Endothelial cell (in vitro differentiated cells): Measurements from ENCODE around the gene ANXA1. TPM values are rescaled to one million over a fixed set of nuclear protein-coding genes. Genes with fewer than 3 reads are reported as not detected.

Experiments
- DNase-seq: peaks from one replicate; pipeline ENCODE4 v3.0.0; 2021; ENCODE audit warnings: low spot score
- H3K27ac Mint-ChIP-seq: one replicate; pipeline ENCODE4 v1.8.0; 2021; ENCODE audit warnings: mixed read lengths, inconsistent platforms; ENCODE audit not compliant: unreplicated experiment
- H3K27me3 Mint-ChIP-seq: one replicate; pipeline ENCODE4 v1.8.0; 2021; ENCODE audit warnings: mild to moderate bottlenecking, moderate library complexity, mixed read lengths, inconsistent platforms; ENCODE audit not compliant: unreplicated experiment
- H3K36me3 Mint-ChIP-seq: one replicate; pipeline ENCODE4 v1.8.0; 2021; ENCODE audit warnings: mild to moderate bottlenecking, low read depth, mixed read lengths, inconsistent platforms; ENCODE audit not compliant: unreplicated experiment
- H3K4me1 Mint-ChIP-seq: one replicate; pipeline ENCODE4 v1.8.0; 2021; ENCODE audit warnings: mild to moderate bottlenecking, mixed read lengths, inconsistent platforms; ENCODE audit not compliant: unreplicated experiment
- H3K4me3 Mint-ChIP-seq: one replicate; pipeline ENCODE4 v1.8.0; 2021; ENCODE audit warnings: mild to moderate bottlenecking, mixed read lengths, inconsistent platforms; ENCODE audit not compliant: unreplicated experiment
- H3K9me3 Mint-ChIP-seq: one replicate; pipeline ENCODE4 v1.8.0; 2021; ENCODE audit warnings: mixed read lengths, inconsistent platforms; ENCODE audit not compliant: unreplicated experiment
- CTCF ChIP-seq: fragments of 200-600 bp; sonication (generic); IDR thresholded peaks from one replicate; pipeline ENCODE4 v1.5.0; 2021; ENCODE audit warnings: antibody characterized with exemption; ENCODE audit not compliant: unreplicated experiment
- total RNA-seq: library from RNA; stranded (reverse); fragmentation: NEBNext Ultra II Directional; extraction: Animal tissue kit (Norgen Biotek cat#: 25700); gene quantifications from one replicate; pipeline ENCODE4 v1.2.1, GENCODE V29; 2021; ENCODE audit not compliant: unreplicated experiment

The ANXA1 gene
- total RNA-seq, 1 donor from 2014 or later = 43.3 TPM

- Mint-ChIP-seq H3K4me1 (peaks cover 14% of the 10 kb centered on the region), H3K27me3 (no peaks in the 10 kb centered on the region), H3K4me3 (peak overlapping the region; percentile 44), H3K9me3 (no peaks in the 10 kb centered on the region), H3K36me3 (no peaks in the 10 kb centered on the region), H3K27ac (peak overlapping the region; percentile 97)
- peak; percentile 57 for DNase-seq
- TF ChIP-seq CTCF = no peak
Observed at GRCh38 chr9:73132034-73132776, 19.5 kb upstream of the ANXA1 start.

GRCh38 chr9:73133022-73133651, 18.5 kb upstream of the ANXA1 start:
- Mint-ChIP-seq H3K27ac (peak overlapping the region; percentile 97), H3K27me3 (no peaks in the 10 kb centered on the region), H3K36me3 (no peaks in the 10 kb centered on the region), H3K4me3 (no peak overlapping the region), H3K9me3 (no peaks in the 10 kb centered on the region), H3K4me1 (peaks cover 14% of the 10 kb centered on the region)
- no peak for DNase-seq
- TF ChIP-seq CTCF = no peak

- H3K9me3 Mint-ChIP-seq = no peaks in the 10 kb centered on the region
- H3K36me3 Mint-ChIP-seq = no peaks in the 10 kb centered on the region
- no peak for TF ChIP-seq CTCF
- H3K27ac Mint-ChIP-seq = peak overlapping the region; percentile 15
- peaks cover 14% of the 10 kb centered on the region for H3K4me1 Mint-ChIP-seq
- no peak for DNase-seq
- H3K27me3 Mint-ChIP-seq = no peaks in the 10 kb centered on the region
- H3K4me3 Mint-ChIP-seq = no peak overlapping the region
Observed at GRCh38 chr9:73133921-73134407, 17.7 kb upstream of the ANXA1 start.

- H3K4me1 Mint-ChIP-seq = peaks cover 14% of the 10 kb centered on the region
- no peak overlapping the region for H3K4me3 Mint-ChIP-seq
- no peaks in the 10 kb centered on the region for H3K27me3 Mint-ChIP-seq
- H3K27ac Mint-ChIP-seq = no peak overlapping the region
- H3K9me3 Mint-ChIP-seq = no peaks in the 10 kb centered on the region
- no peak for DNase-seq
- no peaks in the 10 kb centered on the region for H3K36me3 Mint-ChIP-seq
- no peak for TF ChIP-seq CTCF
Observed at GRCh38 chr9:73135394-73135793, 16.3 kb upstream of the ANXA1 start.
